GM13977 (cell line): Measurements from ENCODE around the gene RBM26.
"Not testable (repeated sequence)": the region's sequence is repeated elsewhere in the genome, so short reads cannot be mapped to it uniquely, and the experiment has no call there.

ENCODE experiments used
- DNase-seq: peaks from one replicate; pipeline ENCODE4 v3.0.0; 2012; ENCODE audit warnings: low spot score
- CTCF ChIP-seq: IDR thresholded peaks from 2 replicates; pipeline ENCODE4 v1.5.1; 2012; ENCODE audit warnings: mild to moderate bottlenecking, control low read depth; ENCODE audit not compliant: insufficient read depth; ENCODE audit errors: extremely low read depth, missing control alignments
- in situ Hi-C: fragments of 300-500 bp; cut with MboI; formaldehyde crosslinking; loops from one replicate; pipeline ENCODE4 v1.12.0; 2022; ENCODE audit warnings: low sequenced_read_pairs, low pct_unique_long_range_greater_than_20kb, mixed read lengths, inconsistent platforms; ENCODE audit not compliant: unreplicated experiment

The RBM26 gene

GRCh38 chr13:79354285-79354684, 51.8 kb downstream of the RBM26 start:
- no peak for TF ChIP-seq CTCF
- no peak for DNase-seq
- in situ Hi-C loops, result no loop called here

GRCh38 chr13:79353693-79354092, 52.4 kb downstream of the RBM26 start:
- no peak for TF ChIP-seq CTCF
- in situ Hi-C loops, result no loop called here
- no peak for DNase-seq

DNA sequence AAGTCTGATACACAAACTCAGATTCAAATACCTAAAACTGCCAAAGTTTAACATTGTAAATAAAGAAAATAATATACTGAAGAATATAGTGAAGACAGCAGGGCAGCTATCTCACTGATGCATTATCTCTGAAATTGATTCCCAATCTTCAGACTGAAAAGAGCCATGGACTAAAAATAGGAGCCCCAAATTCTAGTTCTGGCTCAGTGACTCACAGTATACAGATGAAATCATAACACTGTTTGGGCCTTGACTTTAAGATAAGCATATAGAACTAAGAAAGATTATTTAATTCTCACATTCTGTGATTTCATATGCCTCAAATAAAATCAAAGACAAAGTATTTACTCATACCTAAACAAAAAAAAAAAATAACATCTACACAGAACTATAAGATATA, 53.9 kb downstream of the RBM26 start:
- in situ Hi-C loops, result no loop called here
- TF ChIP-seq CTCF, result no peak
- DNase-seq, result no peak

DNA sequence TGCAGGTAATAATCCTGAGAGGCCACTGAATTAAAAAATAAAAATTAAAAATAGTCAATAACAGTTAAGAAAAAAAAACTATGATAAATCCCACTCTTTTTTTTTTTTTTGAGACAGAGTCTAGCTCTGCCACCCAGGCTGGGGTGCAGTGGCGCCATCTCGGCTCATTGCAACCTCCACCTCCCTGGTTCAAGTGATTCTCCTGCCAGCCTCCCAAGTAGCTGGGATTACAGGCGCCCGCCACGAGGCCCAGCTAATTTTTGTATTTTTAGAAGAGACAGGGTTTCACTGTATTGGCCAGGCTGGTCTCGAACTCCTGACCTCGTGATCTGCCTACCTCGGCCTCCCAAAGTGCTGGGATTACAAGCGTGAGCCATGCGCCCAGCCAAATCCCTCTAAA, 56.4 kb downstream of the RBM26 start:
- in situ Hi-C loops, result not testable (repeated sequence)

DNA sequence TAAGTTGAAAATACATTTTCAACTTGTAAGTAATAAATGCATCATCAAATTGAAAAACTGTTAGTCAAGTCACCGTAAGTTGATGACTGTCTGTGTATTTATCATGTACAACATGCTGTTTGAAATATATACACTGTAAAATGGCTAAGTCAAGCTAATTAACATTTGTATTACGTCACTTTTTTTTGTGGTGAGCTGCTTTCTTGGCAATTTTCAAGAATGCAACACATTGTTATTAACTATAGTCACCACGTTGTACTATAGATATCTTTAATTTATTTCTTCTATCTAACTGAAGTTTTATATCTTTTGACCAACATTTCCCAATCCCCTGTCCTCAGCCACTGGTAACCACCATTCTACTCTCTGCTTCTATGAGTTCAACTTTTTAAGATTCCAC, 57.0 kb downstream of the RBM26 start:
- TF ChIP-seq CTCF, result no peak
- no peak for DNase-seq
- in situ Hi-C loops, result no loop called here

More for the DNA sequence above, 56.4 kb downstream of the RBM26 start:
- not testable (repeated sequence) for DNase-seq

GRCh38 chr13:79346300-79346914, 59.6 kb downstream of the RBM26 start:
- in situ Hi-C loops, result no loop called here
- no peak for TF ChIP-seq CTCF
- DNase-seq, result no peak

DNA sequence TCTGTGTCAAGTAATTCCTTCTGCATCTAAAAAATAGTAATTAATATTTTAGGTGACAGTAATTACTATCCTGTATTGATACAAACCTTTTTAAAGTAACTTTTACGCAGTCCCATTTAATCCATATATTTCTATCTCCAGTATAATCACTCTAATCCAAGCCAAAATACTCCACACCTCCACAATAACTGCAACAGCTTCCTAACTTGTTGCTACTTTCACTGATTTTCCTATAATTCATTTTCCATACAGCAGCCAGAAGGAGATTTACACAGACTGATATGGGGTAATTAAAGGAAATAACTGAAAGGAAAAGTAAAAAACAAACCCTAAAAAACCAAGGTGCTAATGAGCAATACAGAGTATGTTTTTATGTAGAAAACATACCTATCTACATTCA, 64.9 kb downstream of the RBM26 start:
- in situ Hi-C loops, result no loop called here
- DNase-seq, result no peak
- no peak for TF ChIP-seq CTCF
